Fibroblast of lung (primary cell): ENCODE results near the gene HMX3.
"Not testable (repeated sequence)": the region's sequence is repeated elsewhere in the genome, so short reads cannot be mapped to it uniquely, and the experiment has no call there.

Experiments
- EZH2 ChIP-seq: IDR thresholded peaks from 2 replicates; pipeline ENCODE4 v1.5.1; 2012; ENCODE audit warnings: low read length, control low read depth, mild to moderate bottlenecking; ENCODE audit errors: missing control alignments
- TF ChIP-seq, protein P1 (sequence below), 2 donors: IDR thresholded peaks in 1 of 2; conservative IDR thresholded peaks in 1 of 2; 1 replicate in 1 of 2; 2 replicates in 1 of 2; pipeline ENCODE4 v1.5.1; 2011 to 2012; ENCODE audit warnings: low read length in 2 of 2, control low read depth in 1 of 2, inconsistent platforms in 1 of 2, low read depth in 1 of 2, mild to moderate bottlenecking in 1 of 2

DNA sequence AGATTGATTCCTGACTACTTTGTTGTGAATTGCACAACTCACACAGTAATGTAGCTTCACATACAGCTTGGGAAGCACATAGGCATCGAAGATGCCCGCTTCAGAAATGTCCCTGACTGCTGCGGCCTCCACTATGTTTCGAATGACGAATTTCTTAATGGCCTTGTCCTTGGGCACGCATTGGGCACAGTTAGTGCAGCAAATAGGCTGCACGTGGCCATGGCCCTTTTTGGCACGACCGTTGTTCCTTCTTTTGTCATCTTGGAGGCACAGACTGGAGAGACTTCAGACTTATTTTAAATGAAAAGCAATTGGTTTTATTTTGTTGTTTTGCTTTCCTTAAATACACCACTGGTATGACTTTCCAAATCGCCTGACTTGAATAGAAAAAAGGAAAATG lies 35.8 kb downstream of the HMX3 start:
- TF ChIP-seq, protein P1, sequence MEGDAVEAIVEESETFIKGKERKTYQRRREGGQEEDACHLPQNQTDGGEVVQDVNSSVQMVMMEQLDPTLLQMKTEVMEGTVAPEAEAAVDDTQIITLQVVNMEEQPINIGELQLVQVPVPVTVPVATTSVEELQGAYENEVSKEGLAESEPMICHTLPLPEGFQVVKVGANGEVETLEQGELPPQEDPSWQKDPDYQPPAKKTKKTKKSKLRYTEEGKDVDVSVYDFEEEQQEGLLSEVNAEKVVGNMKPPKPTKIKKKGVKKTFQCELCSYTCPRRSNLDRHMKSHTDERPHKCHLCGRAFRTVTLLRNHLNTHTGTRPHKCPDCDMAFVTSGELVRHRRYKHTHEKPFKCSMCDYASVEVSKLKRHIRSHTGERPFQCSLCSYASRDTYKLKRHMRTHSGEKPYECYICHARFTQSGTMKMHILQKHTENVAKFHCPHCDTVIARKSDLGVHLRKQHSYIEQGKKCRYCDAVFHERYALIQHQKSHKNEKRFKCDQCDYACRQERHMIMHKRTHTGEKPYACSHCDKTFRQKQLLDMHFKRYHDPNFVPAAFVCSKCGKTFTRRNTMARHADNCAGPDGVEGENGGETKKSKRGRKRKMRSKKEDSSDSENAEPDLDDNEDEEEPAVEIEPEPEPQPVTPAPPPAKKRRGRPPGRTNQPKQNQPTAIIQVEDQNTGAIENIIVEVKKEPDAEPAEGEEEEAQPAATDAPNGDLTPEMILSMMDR (conservative IDR thresholded peaks at IDR 0.05 in 1 of 2, IDR thresholded peaks at IDR 0.05 in 1 of 2; ENCODE audit: low read depth in 1 of 2, low read length in 2 of 2), result not testable (repeated sequence)
- TF ChIP-seq EZH2, result not testable (repeated sequence)
